ENCODE results near the gene ROCK2.

- no peak for TF ChIP-seq RFX5 (IDR thresholded peaks at IDR 0.05)
- no peak for TF ChIP-seq CTCF (IDR thresholded peaks at IDR 0.05)
- TF ChIP-seq RAD21 (conservative IDR thresholded peaks at IDR 0.05 in 1 of 2, IDR thresholded peaks at IDR 0.05 in 1 of 2) = no peak
- TF ChIP-seq RCOR1 (IDR thresholded peaks at IDR 0.05; ENCODE audit: low read depth, low read length) = no peak
- TF ChIP-seq POLR2A (IDR thresholded peaks at IDR 0.05; ENCODE audit: low read length) = no peak
- TF ChIP-seq ELK1 (IDR thresholded peaks at IDR 0.05; ENCODE audit: low read depth, low read length) = no peak
- TF ChIP-seq EP300 (IDR thresholded peaks at IDR 0.05) = no peak
- no peak for TF ChIP-seq ESRRA (IDR thresholded peaks at IDR 0.05; ENCODE audit: borderline replicate concordance, low read length)
- no peak for TF ChIP-seq MAFK (IDR thresholded peaks at IDR 0.05; ENCODE audit: partially characterized antibody)
- no peak for TF ChIP-seq MYC (IDR thresholded peaks at IDR 0.05; ENCODE audit: borderline replicate concordance, low read length)
- no peak for TF ChIP-seq MAZ (IDR thresholded peaks at IDR 0.05; ENCODE audit: borderline replicate concordance, low read depth, low read length)
- TF ChIP-seq NR3C1 (IDR thresholded peaks at IDR 0.05) = no peak
- no peak for TF ChIP-seq TP53 (CRISPR knock-in tag; IDR thresholded peaks at IDR 0.05)
- no peak for TF ChIP-seq PHF8 (IDR thresholded peaks at IDR 0.05; ENCODE audit: borderline replicate concordance, low read depth)
Observed at GRCh38 chr2:11239147-11239546, 105.3 kb downstream of the ROCK2 start.
